ENCODE data around the gene TAF9.
"Not testable (repeated sequence)": the region's sequence is repeated elsewhere in the genome, so short reads cannot be mapped to it uniquely, and the experiment has no call there.

Gene TAF9, protein sequence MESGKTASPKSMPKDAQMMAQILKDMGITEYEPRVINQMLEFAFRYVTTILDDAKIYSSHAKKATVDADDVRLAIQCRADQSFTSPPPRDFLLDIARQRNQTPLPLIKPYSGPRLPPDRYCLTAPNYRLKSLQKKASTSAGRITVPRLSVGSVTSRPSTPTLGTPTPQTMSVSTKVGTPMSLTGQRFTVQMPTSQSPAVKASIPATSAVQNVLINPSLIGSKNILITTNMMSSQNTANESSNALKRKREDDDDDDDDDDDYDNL

DNA sequence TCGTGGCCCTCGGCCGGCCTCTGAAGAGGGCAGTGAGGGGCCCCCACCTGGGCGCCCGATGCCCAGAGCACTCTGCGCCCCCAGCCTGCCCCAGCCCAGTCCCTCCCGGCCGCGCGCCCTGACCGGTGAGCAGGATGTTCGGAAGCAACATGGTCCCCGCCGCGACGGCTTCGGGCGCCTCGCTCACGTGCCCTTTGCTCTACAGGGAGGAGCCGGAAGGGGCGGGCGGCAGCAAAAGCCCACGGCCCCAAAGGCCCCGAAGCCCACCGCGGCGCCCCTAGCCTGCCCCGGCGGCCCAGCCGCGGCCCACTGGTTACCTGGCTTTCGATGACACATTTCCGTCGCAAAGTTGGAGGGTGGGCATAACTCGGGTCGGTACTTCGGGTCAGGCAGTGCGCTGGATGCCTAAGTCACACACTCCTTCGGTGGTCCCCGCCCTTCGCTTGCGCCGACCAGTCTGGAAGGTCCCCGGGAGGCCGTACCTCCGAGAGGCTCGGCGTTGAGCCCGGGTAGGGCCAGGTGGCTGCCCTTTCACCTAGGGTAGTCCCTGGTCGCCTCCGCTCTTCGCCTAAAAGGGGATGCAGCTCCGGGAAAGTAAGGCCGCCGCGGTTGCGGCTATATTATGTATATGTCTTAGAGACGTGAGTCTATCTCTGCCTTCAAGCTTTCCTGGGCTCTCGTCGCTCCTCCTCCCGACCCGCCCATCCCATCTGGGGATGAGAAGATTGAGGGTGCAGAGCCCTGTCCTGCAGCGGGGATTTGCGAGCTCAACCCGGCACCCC, at the start of gene TAF9, which contains the start of the genes AK6 and RAD17:
Gene TAF9, minus strand, starts transcription at position 181 of the 782 bp plus-strand sequence. CDS start 3,783 bp downstream, outside the sequence.
Gene AK6, minus strand, starts transcription at position 181 of the 782 bp plus-strand sequence. Its CDS starts 30 bp downstream, at position 151.
Gene RAD17, plus strand, starts transcription at position 479 of the 782 bp plus-strand sequence. CDS start 2,391 bp downstream, outside the sequence.
- in situ Hi-C loops (cut with HindIII; ENCODE audit: low sequenced_read_pairs): no loop called here

DNA sequence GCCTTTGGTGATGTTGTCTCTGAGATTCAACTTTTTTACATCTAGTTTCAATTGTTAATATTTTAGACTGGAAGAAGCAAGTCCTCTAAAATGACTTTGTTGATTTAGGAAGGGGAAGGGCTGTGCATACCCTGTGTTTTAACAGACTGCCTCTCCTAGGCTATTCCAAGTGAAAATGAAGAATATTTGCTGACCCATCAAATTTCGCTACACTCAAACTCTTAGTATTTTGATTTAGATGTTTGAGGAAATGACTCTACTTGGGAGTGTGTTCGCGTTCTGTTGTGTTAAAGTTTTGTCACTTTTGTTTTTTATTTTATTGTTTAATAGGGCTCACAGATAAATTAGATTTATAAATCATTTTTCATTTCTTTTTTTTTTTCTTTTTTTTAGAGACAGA, 49.2 kb upstream of the TAF9 start:
- in situ Hi-C loops (cut with HindIII; ENCODE audit: low sequenced_read_pairs): no loop called here

DNA sequence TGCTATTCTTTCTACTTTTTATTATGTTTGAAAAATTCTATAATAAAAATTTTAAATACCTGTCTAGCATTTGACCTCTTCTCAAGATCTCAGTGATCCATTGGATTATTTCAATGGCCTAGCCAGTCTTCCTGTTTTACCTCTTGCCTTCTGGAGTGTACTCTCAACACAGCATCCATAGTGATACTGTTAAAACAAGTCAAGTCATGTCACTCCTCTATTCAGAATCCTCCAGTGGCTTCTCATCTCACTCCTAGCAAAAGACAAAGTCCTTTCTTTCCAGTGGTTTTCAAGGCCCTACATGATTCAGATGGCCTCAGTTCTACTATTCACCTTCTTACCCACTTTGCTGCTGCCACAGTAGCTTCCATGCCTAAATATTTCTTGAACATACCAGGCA, 47.4 kb upstream of the TAF9 start:
- in situ Hi-C loops (cut with HindIII; ENCODE audit: low sequenced_read_pairs): no loop called here

DNA sequence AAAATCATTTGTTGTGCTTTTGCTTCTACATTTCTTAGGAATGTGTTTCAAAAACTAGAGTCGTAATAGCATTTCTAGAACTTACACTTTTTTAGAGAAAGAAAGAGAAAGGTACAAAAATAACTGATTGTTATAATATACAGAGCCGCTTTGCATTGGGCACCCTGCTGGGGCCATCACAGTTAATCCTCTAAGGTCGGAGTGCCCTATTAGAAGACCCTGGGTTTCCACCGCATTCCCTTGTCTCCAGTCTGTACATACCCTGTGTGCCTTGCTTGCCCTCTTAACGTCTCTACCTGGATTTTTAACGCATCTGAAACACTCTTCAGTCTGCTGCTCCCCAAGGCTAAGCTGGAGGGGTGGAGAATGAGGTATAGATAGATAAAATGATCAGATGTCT, 46.9 kb upstream of the TAF9 start:
- in situ Hi-C loops (cut with HindIII; ENCODE audit: low sequenced_read_pairs): no loop called here

DNA sequence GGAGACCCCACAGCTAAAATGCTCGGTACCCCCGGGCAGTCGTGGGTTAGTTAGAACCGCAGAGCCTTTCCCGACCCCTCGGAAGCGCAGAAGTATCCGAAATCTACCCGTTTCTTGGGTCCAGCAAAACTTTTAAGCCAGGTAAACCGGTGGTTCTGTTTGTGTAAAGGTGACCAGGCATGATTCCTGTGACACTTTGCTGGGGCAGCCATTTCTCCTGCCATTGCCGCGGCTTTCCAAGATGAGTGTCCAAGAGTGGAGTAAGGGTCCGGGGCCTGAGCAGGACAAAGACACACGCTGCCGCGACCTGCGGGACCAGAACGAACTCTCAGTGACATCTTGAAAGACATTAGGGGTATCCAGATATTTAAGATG, 46.3 kb upstream of the TAF9 start:
- in situ Hi-C loops (cut with HindIII; ENCODE audit: low sequenced_read_pairs): no loop called here

DNA sequence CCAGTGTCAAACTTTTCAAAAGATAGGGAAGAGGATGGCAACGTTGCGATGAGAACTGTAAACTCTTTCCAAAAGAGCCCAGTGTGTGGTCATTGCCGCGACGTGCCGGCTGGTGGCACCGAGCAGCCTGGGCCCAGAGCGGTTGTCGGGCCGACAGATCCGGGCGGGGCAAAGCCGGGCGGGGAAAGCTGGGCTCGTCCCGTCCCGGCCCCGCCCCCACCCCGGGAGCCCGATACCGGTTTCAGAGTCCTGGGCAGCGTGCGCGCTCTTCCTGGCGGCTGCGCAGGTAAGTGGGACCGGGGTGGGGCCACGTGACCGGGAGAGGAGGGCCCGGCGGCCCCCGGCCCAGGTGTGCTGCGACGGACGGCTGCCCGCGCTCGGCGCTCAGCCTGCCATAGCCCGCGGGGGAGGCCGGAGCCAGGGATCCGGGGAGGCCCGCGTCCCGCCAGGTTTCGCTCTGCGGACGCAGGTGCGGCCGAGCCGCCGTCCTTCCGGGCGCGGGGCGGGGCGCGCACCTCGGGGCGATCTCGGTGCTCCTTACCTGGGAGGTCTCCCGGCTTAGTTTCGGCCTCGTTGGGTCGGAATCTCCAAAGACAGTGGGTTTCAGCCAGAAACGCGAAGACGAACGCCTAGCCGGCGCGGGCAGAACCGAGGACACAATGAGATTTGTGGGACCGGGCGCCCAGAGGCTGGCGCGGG, 45.7 kb upstream of the TAF9 start, which contains the start of gene MARVELD2:
Gene MARVELD2, plus strand, starts transcription at position 232 of the 699 bp plus-strand sequence. CDS start 4,270 bp downstream, outside the sequence.
- in situ Hi-C loops (cut with HindIII; ENCODE audit: low sequenced_read_pairs): no loop called here

DNA sequence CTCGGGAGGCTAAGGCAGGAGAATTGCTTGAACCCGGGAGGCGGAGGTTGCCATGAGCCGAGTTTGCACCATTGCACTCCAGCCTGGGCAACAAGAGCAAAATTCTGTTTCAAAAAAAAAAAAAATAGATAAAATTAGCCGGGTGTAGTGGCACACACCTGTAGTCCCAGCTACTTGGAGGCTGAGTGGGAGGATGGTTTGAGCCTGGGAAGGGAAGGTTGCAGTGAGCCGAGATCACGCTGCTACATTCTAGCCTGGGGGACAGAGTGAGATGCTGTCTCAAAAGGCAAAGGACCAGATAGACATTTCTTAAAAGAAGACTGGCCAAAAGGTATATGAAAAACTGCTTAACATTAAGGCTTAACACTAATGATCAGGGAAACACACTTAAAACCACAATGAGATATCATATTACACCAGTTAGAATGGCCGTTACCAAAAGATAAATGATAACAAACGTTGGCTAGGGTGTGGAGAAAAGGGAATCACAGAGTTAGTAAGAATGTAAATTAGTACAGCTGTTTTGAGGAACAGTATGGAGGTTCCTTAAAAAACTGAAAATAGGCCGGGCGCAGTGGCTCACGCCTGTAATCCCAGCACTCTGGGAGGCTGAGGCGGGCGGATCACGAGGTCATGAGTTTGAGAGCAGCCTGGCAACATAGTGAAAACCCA, 35.5 kb upstream of the TAF9 start:
- in situ Hi-C loops (cut with HindIII; ENCODE audit: low sequenced_read_pairs): no loop called here

DNA sequence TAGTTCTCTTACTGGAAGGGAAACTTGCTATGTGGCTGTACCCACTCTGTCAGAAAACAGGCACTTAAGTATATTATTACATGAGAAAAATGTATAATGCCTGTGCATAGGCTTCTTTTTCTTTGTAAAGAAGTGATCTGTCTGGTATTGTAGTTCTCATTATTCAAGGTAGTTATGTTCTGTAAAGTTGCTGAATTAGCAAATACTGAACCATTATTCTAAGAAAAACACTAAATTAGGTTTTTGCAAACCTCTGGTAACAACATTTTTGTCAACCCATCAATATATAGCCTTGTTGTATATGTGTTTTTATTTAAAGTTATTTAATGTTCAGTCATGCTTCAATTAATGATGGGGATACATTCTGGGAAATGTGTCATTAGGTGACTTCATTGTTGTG, 9.1 kb upstream of the TAF9 start:
- in situ Hi-C loops (cut with HindIII; ENCODE audit: low sequenced_read_pairs): no loop called here

DNA sequence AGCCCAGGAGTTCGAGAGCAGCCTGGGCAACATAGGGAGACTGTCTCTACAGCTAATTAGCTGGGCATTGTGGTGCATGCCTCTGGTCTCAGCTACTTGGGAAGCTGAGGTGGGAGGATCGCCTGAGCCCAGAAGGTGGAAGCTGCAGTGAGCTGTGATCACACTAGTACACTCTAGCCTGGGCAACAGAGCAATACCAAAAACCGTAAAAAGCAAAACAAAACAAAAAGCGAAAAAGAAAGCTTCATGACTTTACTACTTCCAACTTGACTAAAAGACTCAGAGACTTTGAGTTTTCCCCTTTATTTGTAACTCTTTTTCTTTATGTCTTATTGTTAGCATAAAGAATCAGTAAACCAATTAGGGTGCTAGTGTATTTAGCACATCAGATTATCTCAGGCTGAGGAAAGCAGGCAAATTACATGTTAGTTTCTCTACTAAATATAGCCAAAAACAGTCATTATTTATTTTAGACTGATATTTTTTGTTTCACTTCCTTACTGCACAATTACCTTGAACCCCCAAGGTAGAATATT, 5.7 kb upstream of the TAF9 start:
- in situ Hi-C loops (cut with HindIII; ENCODE audit: low sequenced_read_pairs): no loop called here

DNA sequence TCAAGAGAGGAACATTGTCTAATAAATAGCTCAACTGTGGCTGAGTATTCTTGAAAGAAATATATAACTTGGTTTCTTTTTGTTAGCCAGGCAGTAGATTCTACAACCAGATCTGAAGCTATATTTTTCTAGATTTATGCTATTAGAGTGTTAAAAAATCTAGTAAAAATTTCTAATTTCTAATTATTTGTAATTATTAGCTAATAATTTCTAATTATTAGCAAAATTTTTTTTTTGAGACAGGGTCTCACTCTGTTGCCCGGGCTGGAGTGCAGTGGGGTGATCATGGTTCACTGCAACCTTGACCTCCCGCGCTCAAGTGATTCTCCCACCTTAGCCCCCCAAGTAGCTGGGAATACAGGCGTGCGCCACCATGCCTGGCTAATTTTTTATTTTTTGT, 3.1 kb upstream of the TAF9 start:
- in situ Hi-C loops (cut with HindIII; ENCODE audit: low sequenced_read_pairs): no loop called here

DNA sequence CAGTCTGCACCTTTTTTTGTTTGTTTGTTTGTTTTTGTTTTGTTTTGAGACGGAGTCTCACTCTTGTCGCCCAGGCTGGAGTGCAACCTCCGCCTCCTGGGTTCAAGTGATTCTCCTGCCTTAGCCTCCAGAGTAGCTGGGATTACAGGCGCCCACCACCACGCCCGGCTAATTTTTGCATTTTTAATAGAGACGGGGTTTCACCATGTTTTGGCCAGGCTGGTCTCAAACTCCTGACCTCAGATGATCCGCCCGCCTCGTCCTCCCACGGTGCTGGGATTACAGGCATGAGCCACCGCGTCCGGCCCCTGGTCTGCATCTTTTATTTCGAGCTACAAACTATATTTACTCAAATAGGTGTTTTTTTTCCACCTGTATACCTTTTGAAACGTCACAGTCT, 1.0 kb upstream of the TAF9 start:
- in situ Hi-C loops (cut with HindIII; ENCODE audit: low sequenced_read_pairs): not testable (repeated sequence)

DNA sequence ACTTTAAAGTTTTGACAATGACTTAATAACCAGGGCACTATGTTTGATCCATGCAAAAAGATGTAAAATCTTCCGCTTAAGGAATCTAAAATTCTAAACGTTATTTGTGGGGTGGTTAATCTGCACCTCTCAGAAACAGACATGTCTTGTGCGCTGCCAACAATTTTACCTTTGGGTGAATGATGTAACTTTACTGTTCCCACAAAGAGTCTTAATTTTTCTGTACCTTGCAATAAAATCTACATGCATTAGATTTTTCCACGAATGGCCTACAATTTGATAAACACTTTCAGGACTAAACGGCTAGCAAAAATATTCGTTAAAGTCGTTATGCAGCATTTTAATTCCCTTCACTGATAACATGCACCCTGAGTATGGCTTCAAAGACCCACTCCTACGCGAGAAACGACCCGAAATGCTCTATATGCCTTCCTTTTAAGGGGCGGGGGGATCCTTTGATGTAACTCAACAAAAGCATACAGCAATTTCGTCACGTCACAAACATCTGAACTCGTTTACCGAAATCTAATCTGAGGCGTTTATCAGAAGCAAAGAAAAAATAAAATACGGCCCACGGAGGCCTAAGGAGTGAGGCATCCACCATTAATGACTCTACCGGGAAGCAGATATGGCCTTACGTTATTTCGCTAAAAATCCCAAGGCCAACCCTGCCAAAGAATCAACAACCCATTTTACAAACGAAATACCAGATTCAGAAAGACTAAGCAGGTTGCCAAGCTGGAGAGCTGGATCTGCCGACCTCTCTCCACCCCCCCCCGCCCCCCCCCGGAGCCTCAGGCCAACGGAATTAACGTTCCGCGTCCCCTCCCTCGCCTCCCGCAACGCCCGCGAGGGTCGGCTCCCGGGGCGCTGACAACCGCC, 621 bp downstream of the TAF9 start:
- in situ Hi-C loops (cut with HindIII; ENCODE audit: low sequenced_read_pairs): no loop called here

DNA sequence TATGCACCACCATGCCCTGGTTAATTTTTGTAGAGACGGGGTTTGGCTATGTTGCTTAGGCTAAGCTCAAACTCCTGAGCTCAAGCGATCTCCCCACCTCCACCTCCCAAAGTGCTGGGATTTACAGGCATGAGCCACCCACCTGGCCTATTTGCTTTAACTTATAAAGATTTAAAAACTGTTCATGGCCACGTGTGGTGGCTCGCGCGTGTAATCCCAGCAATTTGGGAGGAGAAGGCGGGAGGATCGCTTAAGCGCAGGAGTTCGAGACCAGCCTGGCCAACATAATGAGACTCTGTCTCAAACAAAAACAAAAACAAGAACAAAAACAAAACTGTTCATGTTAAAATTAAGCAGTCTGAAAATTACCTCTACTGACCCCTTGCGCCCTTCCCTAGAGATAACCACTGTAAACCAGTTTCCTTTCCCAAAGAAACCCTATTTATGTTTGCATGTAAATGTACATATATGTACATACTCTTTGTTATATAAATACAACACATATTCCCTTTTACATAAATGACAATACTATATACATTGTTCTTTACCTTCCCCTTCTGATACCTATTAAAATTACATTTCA, 1.5 kb downstream of the TAF9 start:
- in situ Hi-C loops (cut with HindIII; ENCODE audit: low sequenced_read_pairs): no loop called here

DNA sequence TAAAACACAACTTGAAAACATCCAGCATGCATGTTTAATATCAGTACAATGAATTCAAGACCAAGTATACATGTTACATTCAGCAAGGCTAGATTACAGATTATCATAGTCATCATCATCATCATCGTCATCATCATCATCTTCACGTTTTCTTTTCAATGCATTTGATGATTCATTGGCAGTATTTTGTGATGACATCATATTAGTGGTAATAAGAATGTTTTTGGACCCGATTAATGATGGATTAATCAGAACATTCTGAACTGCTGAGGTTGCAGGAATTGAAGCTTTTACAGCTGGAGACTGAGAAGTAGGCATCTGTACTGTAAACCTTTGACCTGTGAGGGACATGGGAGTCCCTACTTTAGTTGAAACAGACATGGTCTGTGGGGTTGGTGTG, 4.5 kb downstream of the TAF9 start:
- in situ Hi-C loops (cut with HindIII; ENCODE audit: low sequenced_read_pairs): no loop called here

DNA sequence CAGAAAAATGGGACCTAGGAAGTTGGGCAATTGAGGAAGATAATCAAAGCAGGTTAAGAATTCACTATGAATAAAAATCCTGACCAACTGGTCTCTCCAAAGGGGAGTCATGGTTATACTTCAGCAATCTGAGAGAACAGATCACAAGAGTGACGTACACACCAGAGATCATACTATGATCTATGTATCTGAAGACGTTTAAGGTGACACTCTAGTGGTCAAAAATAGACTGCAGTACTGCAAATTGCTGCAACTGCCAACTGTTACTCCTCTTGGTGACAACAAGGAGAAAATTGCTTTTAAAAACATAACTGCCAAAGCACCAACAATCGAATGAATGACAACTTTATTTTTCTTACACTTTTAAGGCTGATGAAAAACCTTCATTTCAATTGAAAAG, 4.9 kb downstream of the TAF9 start:
- in situ Hi-C loops (cut with HindIII; ENCODE audit: low sequenced_read_pairs): no loop called here

DNA sequence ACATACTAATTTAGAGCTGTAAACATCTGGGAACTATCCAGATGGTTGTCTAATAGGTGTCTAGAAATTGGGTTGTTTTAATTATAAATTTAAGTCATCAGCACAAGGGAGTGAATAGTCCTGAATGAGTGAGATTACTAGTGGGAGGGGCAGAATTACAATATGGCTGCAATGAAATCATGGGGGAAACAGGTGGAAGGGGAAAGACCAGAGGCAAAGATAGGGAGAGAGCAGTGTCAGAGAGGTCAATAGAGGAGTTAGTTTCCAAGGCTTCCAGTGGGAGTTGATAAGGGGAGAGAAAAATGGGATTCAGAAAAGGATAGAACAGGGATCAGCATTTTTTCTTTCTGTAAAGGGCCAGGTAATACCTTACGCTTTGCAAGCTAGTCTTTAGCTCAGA, 8.9 kb downstream of the TAF9 start:
- in situ Hi-C loops (cut with HindIII; ENCODE audit: low sequenced_read_pairs): no loop called here

DNA sequence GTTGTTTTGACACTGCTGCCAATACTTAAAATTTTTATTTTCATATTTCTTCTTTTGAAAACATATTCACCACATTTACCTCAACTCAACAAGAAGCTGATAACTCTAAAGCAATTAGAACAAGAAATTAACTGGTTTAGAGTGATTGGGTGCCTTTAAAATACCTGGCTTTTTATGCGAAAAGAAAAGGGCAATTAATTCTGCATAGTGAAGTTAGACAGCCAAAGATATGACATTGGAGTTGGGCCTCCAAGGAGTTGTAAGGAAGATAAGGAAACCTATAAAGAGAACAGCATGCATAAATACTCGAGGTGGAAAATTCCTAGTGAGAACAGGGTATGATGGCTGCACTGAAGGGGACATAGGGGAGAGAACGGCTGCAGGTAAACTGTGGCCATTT, 9.6 kb downstream of the TAF9 start:
- in situ Hi-C loops (cut with HindIII; ENCODE audit: low sequenced_read_pairs): loop anchor here (10.0 kb wide), 1 partner anchor 105 kb away; no protein-coding TSS in a partner anchor

DNA sequence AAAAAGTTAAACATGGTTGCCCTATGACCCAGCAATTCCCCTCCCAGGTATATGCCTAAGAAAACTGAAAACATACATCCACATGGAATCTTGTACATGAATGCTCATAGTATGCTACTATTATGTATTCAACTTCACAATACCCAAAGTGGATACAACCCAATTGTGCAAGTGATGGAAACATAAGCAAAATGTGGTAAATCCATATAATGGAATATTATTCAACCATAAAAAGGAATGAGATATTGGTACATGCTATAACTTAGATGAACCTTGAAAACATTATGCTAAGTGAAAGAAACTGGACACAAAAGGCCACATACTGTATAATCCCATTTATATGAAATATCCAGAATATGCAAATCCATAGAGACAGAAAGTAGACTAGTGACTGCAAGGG, 18.7 kb downstream of the TAF9 start:
- in situ Hi-C loops (cut with HindIII; ENCODE audit: low sequenced_read_pairs): loop anchor here (10.0 kb wide), 1 partner anchor 96 kb away; no protein-coding TSS in a partner anchor

DNA sequence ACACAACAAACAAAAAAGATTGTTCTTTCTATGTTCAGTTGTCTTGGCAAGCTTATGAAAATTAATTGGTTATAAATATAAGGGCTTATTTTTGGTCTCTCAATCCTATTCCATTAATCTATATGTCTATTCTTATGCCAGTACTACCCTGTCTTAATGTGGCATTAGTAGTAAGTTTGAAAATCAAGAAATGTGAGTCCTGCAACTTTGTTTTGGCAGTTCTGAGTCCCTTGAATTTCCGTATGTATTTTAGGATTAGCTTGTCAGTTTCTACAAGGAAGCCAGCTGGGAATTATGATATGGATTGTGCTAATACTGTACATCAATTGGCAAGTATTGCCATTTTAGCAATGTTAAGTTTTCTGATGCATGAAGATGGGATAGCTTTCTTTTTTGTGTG, 26.2 kb downstream of the TAF9 start:
- in situ Hi-C loops (cut with HindIII; ENCODE audit: low sequenced_read_pairs): no loop called here
